ENCODE results near the gene NODAL.

NODAL gene

DNA sequence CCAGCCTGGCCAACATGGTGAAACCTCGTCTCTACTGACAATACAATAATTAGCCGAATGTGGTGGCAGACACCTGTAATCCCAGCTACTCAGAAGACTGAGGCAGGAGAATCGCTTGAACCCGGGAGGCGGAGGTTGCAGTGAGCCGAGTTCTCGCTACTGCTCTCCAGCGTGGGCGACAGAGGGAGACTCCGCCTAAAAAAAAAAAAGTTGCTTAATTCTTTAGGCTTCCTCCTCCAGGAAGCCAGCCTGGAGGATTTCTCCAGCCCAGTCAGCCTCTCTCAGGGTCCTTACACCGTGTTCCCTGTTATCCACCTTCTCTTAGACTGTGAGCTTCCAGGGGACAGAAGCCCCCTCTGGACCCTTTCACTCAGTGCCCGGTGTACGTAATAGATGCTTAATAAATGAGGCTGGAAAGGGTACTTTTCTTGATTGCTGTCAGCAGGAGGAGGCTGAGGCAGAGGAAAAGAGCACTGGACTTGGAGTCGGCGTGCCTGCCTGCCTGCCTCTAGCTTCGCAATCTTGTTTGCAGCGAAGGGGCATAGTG lies 16.4 kb upstream of the NODAL start:
- Mint-ChIP-seq H3K27me3 (peaks cover 52% of the 10 kb centered on the region), H3K4me1 (ENCODE audit: low read depth) (peaks cover 9% of the 10 kb centered on the region), H3K36me3 (ENCODE audit: low read depth) (no peaks in the 10 kb centered on the region), H3K27ac (no peak overlapping the region), H3K4me3 (no peak overlapping the region), H3K9me3 (no peaks in the 10 kb centered on the region)
- DNase-seq = no peak

DNA sequence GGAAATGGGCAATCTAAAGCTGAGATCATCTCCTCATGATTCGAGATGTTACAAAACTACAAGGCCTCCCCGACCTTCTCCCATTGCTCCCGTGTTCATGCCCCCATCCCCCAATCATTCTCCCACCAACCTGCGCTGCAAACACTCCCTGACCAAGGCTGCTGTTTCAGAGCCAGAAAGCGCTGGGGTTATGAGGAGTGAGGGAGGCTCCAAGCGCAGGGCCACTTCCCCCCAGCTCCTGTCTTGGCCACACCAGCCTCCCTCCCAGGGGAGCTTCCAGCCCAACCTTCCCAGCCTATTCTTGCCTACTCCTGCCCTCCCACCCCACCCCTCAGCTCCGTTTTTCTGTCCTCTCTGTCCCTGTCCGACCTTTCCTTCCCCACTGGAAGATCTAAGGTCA lies 14.7 kb upstream of the NODAL start:
- Mint-ChIP-seq H3K36me3 (ENCODE audit: low read depth) (no peaks in the 10 kb centered on the region), H3K4me1 (ENCODE audit: low read depth) (peaks cover 9% of the 10 kb centered on the region), H3K27me3 (peaks cover 49% of the 10 kb centered on the region), H3K27ac (no peak overlapping the region), H3K4me3 (no peak overlapping the region), H3K9me3 (no peaks in the 10 kb centered on the region)
- no peak for DNase-seq

DNA sequence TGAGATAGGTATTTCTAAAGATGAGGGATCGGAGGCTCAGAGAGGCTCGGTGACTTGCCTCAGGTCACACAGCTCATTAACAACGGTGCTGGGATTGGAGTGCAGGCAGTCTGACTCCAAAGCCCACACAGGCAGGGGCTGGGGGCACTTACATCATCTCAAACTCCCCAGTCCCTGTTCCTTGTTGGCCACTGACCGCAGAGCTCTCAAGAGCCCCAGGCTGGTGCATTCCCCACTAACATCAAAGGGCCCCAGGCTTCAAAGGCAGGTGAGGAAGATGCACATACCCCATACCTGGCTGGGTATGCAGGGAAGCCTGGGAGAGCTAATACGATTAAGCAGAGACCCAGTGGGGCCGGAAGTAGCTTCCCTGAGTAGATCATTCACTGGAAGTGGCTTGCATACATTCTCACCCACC lies 13.7 kb upstream of the NODAL start:
- no peak overlapping the region for H3K27ac Mint-ChIP-seq
- H3K36me3 Mint-ChIP-seq (ENCODE audit: low read depth) = no peaks in the 10 kb centered on the region
- DNase-seq = no peak
- H3K4me3 Mint-ChIP-seq = no peak overlapping the region
- peaks cover 9% of the 10 kb centered on the region for H3K4me1 Mint-ChIP-seq (ENCODE audit: low read depth)
- H3K9me3 Mint-ChIP-seq = no peaks in the 10 kb centered on the region
- H3K27me3 Mint-ChIP-seq = peaks cover 47% of the 10 kb centered on the region

DNA sequence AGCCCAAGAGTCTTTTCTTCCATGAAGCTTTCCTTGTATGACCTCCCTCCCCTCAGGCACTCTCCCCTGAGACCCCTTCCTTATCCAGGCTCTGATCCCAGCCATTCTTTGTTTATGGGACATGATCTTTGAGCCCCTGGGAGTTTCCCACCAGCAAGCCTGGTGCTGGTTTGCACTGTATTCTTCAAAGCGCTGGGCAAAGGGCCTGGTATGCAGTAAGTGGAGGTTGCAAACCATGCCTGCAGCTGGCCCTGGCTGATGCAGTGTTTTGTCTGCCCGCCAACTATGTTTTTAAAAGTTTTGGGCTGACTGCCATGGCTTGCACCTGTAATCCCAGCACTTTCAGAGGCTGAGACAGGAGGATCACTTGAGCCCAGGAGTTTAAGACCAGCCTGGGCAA lies 6.8 kb upstream of the NODAL start:
- Mint-ChIP-seq H3K27me3 (peaks cover 12% of the 10 kb centered on the region), H3K27ac (no peak overlapping the region), H3K4me1 (ENCODE audit: low read depth) (no peaks in the 10 kb centered on the region), H3K36me3 (ENCODE audit: low read depth) (no peaks in the 10 kb centered on the region), H3K4me3 (no peak overlapping the region), H3K9me3 (no peaks in the 10 kb centered on the region)
- no peak for DNase-seq

DNA sequence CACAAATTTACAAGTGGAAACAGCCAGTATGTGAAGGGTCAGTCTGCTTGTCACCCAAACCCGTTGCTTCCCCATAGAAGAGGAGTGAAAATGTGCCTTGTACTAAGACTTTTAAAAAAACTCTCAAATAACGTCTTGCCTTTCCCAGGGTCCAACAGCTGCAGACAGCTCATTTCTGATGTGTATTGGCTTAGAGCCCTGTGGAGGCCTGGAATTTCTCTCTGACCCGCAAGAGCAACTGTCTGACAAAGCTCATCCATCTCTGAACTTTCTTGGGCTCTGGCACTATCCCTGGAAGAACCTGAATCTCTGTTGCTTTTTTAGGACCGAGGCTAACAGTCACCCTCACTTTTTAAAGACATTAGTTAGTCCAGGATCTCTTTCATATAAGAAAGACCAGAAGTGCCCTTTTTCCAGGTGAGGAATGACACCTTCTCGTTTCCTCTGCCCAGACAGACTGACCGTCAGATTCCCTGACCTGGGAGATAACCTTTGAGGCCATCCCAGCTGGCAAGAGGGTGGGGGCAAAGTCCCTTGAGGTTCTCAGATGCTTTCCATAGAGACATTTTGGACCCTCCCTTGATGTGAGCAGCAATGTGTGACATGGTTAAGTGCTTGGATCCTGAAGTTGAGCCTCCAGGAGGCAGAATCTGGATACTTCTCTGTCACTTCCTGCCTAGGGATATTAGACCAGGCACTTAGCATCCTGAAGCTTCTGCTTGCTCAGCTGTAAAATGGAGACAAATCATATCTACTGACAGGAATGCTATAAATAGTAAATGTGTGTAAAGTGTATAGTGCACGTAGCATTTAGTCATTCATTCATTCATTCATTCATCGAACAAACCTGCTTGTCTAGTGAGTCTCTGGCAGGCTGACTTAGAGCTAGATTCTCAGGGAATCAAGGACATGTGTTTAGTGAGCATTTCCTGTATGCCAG lies 4.5 kb upstream of the NODAL start:
- no peaks in the 10 kb centered on the region for H3K36me3 Mint-ChIP-seq (ENCODE audit: low read depth)
- H3K9me3 Mint-ChIP-seq = no peaks in the 10 kb centered on the region
- no peak overlapping the region for H3K4me3 Mint-ChIP-seq
- peaks cover 33% of the 10 kb centered on the region for H3K27me3 Mint-ChIP-seq
- no peak for DNase-seq
- H3K4me1 Mint-ChIP-seq (ENCODE audit: low read depth) = peaks cover 7% of the 10 kb centered on the region
- H3K27ac Mint-ChIP-seq = no peak overlapping the region

DNA sequence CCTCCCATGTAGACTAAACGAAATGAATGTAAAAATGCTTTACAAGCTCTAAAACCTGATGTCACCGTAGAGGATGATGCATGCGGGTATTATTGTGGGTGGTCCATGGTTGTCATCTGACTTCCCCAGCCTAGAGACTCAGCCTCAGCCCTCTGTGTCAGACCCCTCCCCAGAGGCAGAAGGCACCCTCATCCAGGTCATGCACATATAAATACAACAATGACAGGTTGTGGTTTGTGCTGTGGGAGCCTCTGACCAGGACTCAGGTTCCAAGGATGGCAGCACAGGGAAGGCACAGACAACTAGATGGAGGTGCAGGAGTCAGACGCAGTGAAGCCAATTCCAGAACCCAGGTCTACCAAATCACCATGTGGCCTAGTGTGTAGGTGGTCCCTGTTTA lies 3.3 kb upstream of the NODAL start:
- H3K4me1 Mint-ChIP-seq (ENCODE audit: low read depth) = peaks cover 14% of the 10 kb centered on the region
- no peaks in the 10 kb centered on the region for H3K36me3 Mint-ChIP-seq (ENCODE audit: low read depth)
- no peak for DNase-seq
- H3K4me3 Mint-ChIP-seq = no peak overlapping the region
- no peak overlapping the region for H3K27ac Mint-ChIP-seq
- peaks cover 40% of the 10 kb centered on the region for H3K27me3 Mint-ChIP-seq
- no peaks in the 10 kb centered on the region for H3K9me3 Mint-ChIP-seq

DNA sequence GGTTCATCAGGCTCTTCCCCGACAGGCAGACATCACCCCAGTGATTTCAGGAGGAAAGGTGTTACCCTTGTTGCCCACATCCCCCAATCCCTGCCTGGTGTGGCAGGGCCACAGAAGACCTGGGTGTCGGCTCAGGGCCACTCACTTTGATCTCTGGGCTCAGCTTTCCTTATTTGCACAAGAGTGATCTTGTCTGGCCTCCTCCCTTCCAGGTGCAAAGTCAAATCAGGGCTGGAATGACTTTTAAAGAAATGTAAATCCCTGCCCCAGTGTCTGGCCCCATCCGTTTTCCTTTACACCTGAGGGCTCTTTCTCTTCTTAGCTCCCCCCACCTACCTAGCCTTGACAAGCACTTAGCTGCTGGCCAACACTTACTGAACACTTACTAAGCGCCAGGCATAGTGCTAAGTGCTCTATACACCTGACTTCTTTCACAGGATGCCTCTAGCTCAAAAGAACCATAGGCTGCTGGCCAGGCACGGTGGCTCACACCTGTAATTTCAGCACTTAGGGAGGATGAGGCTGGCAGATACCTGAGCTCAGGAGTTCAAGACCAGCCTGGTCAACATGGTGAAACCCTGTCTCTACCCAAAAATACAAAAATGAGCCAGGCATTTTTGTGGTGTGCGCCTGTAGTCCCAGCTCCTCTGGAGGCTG lies 979 bp upstream of the NODAL start:
- Mint-ChIP-seq H3K4me1 (ENCODE audit: low read depth) (peaks cover 14% of the 10 kb centered on the region), H3K27ac (no peak overlapping the region), H3K27me3 (peaks cover 55% of the 10 kb centered on the region), H3K4me3 (no peak overlapping the region), H3K9me3 (no peaks in the 10 kb centered on the region), H3K36me3 (ENCODE audit: low read depth) (no peaks in the 10 kb centered on the region)
- DNase-seq = no peak

DNA sequence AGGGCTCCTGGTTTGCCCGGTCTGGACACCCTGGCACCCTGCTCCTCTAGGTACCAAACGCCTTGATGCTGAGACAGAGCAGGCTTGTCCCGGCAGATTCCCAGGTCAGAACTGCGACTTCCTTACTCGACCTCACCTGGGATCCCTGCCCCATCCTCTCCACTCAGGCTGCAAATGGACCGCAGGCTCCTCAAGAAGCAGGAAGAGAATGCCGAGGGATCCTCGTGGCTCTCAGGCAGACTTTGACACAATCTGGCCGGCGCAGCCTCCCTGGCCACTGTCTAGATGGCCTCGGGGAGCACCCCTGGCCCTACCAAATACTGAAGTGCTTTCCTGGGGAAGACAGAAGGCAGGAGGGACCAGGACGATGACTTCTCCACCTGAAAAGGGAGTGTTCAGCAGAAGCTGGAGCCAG lies 421 bp upstream of the NODAL start:
- H3K4me1 Mint-ChIP-seq (ENCODE audit: low read depth) = peaks cover 14% of the 10 kb centered on the region
- no peaks in the 10 kb centered on the region for H3K36me3 Mint-ChIP-seq (ENCODE audit: low read depth)
- no peak overlapping the region for H3K4me3 Mint-ChIP-seq

DNA sequence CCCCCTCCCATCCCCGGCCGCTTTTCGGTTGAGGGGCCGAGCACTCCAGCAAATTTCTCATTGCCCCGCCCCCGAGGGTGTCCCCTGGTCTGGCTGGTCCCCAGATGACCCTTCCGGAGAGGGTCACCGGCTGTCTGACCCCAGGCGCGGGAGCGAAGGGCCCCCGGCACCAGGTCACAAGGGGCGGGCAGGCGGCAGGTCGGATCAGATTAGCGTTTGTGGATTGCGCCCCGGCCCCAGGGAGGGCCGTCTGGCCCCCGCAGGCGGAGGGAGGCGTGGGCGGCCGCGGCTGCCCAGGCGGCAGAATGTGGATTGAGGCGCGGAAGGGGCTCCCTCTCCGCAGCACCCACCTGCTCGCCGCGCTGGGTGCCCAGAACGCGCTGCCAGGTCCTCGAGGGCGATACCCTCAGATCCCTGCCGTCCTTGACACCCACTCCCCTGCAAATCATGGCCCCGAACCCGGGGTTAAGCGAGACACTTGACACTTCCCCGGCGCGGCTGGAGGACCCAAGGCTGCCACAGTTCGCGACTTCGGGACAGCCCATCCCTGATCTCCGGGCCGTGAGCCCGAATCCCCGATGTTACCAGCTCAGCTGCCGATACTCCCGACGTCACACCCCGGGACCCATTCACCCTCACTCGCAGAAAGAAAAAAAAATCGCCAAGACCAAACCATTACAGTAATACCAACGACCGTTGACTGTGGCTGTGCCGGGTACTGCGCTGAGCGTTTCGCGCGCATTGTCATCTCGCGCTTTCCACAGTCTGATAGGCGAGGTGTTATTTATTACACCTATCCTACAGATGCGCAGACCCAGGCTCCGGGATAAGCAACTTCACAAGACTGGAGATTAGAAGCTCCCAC lies 953 bp downstream of the NODAL start:
- Mint-ChIP-seq H3K27me3 (peaks cover 55% of the 10 kb centered on the region), H3K27ac (no peak overlapping the region), H3K4me1 (ENCODE audit: low read depth) (peaks cover 14% of the 10 kb centered on the region), H3K9me3 (no peaks in the 10 kb centered on the region), H3K36me3 (ENCODE audit: low read depth) (no peaks in the 10 kb centered on the region), H3K4me3 (peak overlapping the region; percentile 59)
- DNase-seq = no peak

More for the DNA sequence above, 421 bp upstream of the NODAL start:
- no peak for DNase-seq
- peaks cover 55% of the 10 kb centered on the region for H3K27me3 Mint-ChIP-seq
- no peak overlapping the region for H3K27ac Mint-ChIP-seq
- H3K9me3 Mint-ChIP-seq = no peaks in the 10 kb centered on the region

DNA sequence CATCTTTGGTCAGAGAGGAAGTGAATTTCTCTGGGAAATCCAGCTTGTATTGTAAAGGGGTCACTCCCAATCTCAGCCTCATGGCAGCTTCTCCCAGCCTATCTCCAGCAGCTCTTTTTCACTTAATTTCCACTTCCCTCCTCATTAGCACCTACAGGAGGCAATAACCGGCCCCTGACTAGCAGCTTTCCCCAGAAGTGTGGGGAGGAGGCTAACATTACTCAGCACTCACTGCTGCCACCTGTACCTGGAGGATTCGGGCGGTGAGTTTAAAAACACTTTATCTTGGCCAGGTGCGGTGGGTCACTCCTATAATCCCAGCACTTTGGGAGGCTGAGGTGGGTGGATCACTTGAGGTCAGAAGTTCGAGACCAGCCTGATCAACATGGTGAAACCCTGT lies 3.8 kb downstream of the NODAL start:
- Mint-ChIP-seq H3K4me3 (no peak overlapping the region), H3K36me3 (ENCODE audit: low read depth) (no peaks in the 10 kb centered on the region), H3K27ac (no peak overlapping the region), H3K9me3 (no peaks in the 10 kb centered on the region), H3K4me1 (ENCODE audit: low read depth) (peaks cover 25% of the 10 kb centered on the region), H3K27me3 (peaks cover 42% of the 10 kb centered on the region)
- DNase-seq = peak; percentile 16

DNA sequence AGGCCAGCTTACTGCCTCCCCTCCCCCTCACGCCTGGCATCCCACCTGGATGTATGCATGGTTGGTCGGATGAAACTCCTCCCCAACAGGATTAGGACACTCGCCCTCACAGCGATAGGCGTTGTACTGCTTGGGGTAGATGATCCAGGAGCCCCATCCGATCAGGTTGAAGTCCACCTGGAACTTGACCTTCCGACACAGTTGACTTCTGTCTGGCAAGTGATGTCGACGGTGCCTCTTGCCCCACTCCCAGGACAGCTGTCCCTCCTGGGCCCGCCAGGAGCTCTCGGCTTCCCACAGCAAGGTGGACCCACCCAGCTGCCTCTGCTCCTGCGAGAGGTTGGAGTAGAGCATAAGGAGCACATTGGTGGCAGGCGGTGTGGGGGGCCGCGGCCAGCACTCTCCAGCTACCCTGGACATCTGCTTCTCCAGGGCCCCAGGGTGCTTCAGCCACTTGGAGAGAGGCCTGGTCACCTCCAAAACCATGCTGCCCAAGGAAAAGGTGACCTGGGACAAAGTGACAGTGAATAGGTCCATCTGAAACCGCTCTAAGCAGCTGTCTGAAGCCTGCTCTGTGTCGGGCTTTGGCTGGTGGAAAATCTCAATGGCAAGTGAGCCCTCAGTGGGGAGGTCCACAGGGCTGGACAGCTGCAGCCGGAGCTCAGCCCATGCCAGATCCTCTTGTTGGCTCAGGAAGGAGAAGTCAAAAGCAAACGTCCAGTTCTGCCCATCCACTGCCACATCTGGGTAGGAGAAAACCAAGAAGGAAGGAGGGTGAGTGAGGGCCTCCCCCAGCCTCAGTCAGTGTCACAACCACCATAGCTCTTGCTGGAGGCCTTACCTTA lies 6.0 kb downstream of the NODAL start:
- H3K9me3 Mint-ChIP-seq = no peaks in the 10 kb centered on the region
- peaks cover 20% of the 10 kb centered on the region for H3K27me3 Mint-ChIP-seq
- H3K4me1 Mint-ChIP-seq (ENCODE audit: low read depth) = peaks cover 31% of the 10 kb centered on the region

DNA sequence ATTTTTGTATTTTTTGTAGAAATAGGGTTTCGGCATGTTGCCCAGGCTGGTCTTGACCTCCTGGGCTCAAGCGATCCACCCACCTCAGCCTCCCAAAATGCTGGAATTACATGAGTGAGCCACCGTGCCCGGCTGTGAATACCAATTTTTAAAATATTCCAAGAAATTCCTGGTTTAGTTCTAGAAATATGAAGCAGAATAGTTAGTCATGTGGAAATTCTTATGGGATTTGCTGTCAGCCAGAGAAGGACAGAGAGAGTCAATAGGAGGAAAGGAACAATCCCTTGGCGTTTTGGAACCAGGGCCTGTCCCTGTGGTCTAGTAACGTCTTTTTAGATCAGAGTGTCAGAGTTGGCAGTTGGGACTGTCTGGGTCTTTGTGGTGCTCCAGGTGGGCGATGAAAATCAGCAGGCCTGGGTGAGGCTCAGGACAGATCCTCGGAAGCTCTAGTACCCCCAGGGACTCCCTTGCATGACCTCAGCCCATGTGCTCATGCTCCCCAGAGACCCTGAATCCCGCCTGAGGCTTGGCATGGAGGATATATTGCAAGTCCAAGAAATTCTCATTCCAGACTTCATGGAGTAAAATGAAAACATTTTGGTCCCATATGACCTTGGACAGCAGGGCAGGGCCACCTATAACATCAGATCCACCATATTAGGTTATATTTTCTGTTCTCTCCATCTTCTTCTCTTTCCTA lies 7.8 kb downstream of the NODAL start:
- Mint-ChIP-seq H3K9me3 (no peaks in the 10 kb centered on the region), H3K27me3 (peaks cover 6% of the 10 kb centered on the region), H3K27ac (peak overlapping the region; percentile 29), H3K36me3 (ENCODE audit: low read depth) (peaks cover 12% of the 10 kb centered on the region), H3K4me3 (no peak overlapping the region), H3K4me1 (ENCODE audit: low read depth) (peaks cover 29% of the 10 kb centered on the region)
- DNase-seq = no peak

More for the DNA sequence above, 6.0 kb downstream of the NODAL start:
- H3K36me3 Mint-ChIP-seq (ENCODE audit: low read depth) = no peaks in the 10 kb centered on the region
- no peak overlapping the region for H3K27ac Mint-ChIP-seq
- H3K4me3 Mint-ChIP-seq = no peak overlapping the region
- DNase-seq = no peak

DNA sequence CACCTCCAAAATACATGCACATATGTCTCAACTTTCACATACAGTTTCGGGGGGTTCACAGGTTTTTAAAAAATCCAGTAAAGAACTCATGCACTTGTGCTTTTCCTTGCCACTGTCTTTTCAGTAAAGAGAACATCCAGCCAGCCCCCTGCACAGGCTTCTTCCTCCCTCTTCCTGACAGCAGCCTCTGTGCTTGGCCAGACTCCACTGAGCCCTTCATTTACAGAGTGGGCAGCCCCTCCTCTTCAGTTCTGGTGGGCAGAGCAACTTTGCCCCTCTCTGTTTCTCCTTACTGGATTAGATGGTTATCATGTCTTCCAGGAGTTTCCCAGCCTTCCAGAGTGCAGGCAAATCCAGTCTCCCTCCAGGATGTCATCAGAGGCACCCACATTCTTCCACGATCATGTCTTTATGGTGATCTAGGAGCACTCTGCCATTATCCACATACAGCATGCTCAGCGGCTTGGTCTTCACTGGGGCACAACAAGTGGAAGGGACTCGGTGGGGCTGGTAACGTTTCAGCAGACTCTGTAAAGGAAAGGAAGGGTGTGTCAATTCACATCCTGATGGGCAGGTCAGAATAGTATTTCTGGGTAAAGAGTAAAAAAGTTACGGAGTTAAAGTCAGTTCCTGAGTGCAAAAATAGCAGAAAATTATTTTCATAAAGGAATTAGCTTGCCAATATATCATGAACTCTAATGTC lies 8.8 kb downstream of the NODAL start:
- H3K4me3 Mint-ChIP-seq = no peak overlapping the region
- no peaks in the 10 kb centered on the region for H3K27me3 Mint-ChIP-seq
- DNase-seq = no peak
- H3K9me3 Mint-ChIP-seq = no peaks in the 10 kb centered on the region
- H3K27ac Mint-ChIP-seq = no peak overlapping the region
- peaks cover 22% of the 10 kb centered on the region for H3K36me3 Mint-ChIP-seq (ENCODE audit: low read depth)
- H3K4me1 Mint-ChIP-seq (ENCODE audit: low read depth) = peaks cover 29% of the 10 kb centered on the region

All from activated T-cell treated with anti-CD3 and anti-CD28 coated beads, Interleukin-2, amount 50 U/mL, for 24 hours (primary cell).